ENCODE data around the gene PWWP2B.

- no peak for TF ChIP-seq CTCF (IDR thresholded peaks at IDR 0.05; ENCODE audit: low read length)
- TF ChIP-seq EZH2 (IDR thresholded peaks at IDR 0.05; ENCODE audit: borderline replicate concordance, low read length), result no peak
These were observed 31.0 kb downstream of the PWWP2B start for GRCh38 chr10:132427939-132428367.

Measured in OCI-LY1 (cell line).